K562 (cell line): ENCODE measurements around the gene ROM1. TPM values are rescaled to one million over a fixed set of nuclear protein-coding genes. Genes with fewer than 3 reads are reported as not detected.

Experiments
- ARID2 ChIP-seq: fragments of 450-650 bp; IDR thresholded peaks from 2 replicates; pipeline ENCODE4 v1.6.1; 2017; ENCODE audit warnings: antibody characterized with exemption, mild to moderate bottlenecking
- BRD9 ChIP-seq: fragments of 450-650 bp; IDR thresholded peaks from 2 replicates; pipeline ENCODE4 v1.6.1; 2018; ENCODE audit warnings: low read depth; ENCODE audit not compliant: partially characterized antibody
- CAMTA2 ChIP-seq: fragments of 250-450 bp; sonication (Bioruptor Pico); conservative IDR thresholded peaks from 2 replicates; pipeline ENCODE4 v1.5.1; 2022
- CC2D1A ChIP-seq: fragments of 450-650 bp; IDR thresholded peaks from 2 replicates; pipeline ENCODE4 v1.6.1; 2017; ENCODE audit warnings: mild to moderate bottlenecking
- CHD2 ChIP-seq: IDR thresholded peaks from 2 replicates; pipeline ENCODE4 v1.6.1; 2011; ENCODE audit warnings: low read depth, low read length
- CREB1 ChIP-seq, 2 experiments: sonication (generic) in 1 of 2; formaldehyde crosslinking in 1 of 2; IDR thresholded peaks; 2 replicates each; pipeline versions ENCODE4 v1.6.1 to v1.8.0; 2012 to 2022; ENCODE audit warnings: inconsistent platforms in 1 of 2, mild to moderate bottlenecking in 1 of 2, missing genetic modification reagents in 1 of 2, moderate library complexity in 1 of 2
- FIP1L1 ChIP-seq: fragments of 200-400 bp; formaldehyde crosslinking; IDR thresholded peaks from 2 replicates; pipeline ENCODE4 v1.6.1; 2018; ENCODE audit warnings: mild to moderate bottlenecking, low read depth, low read length; ENCODE audit not compliant: poor library complexity, severe bottlenecking
- FUS ChIP-seq: fragments of 200-400 bp; formaldehyde crosslinking; optimal IDR thresholded peaks from 2 replicates; pipeline ENCODE3; 2017; ENCODE audit warnings: low read depth, low read length
- KAT2B ChIP-seq: IDR thresholded peaks from one replicate; pipeline ENCODE4 v1.6.1; 2012; ENCODE audit warnings: low read depth, mild to moderate bottlenecking, control low read depth, inconsistent platforms, low read length, moderate library complexity
- KDM2B ChIP-seq: fragments of 250-450 bp; sonication (Bioruptor Pico); IDR thresholded peaks from 2 replicates; pipeline ENCODE4 v1.8.0; 2021; ENCODE audit warnings: mild to moderate bottlenecking, moderate library complexity
- MYNN ChIP-seq, 2 experiments: sonication (generic); formaldehyde crosslinking in 1 of 2; IDR thresholded peaks; 2 replicates each; pipeline versions ENCODE4 v1.5.0 to v1.6.1; 2016 to 2020; ENCODE audit warnings: antibody characterized with exemption in 1 of 2, missing genetic modification reagents in 1 of 2
- NFYB ChIP-seq: IDR thresholded peaks from 2 replicates; pipeline ENCODE4 v1.6.1; 2011; ENCODE audit warnings: mild to moderate bottlenecking, moderate library complexity; ENCODE audit not compliant: insufficient read length; ENCODE audit errors: extremely low read depth
- POLR2B ChIP-seq: fragments of 450-650 bp; IDR thresholded peaks from 2 replicates; pipeline ENCODE4 v1.6.1; 2018; ENCODE audit warnings: low read depth; ENCODE audit not compliant: partially characterized antibody
- PRPF4 ChIP-seq: fragments of 200-400 bp; formaldehyde crosslinking; IDR thresholded peaks from one replicate; pipeline ENCODE4 v1.6.1; 2017; ENCODE audit warnings: low read length, low read depth, mild to moderate bottlenecking; ENCODE audit not compliant: insufficient read depth, poor library complexity, severe bottlenecking
- PURB ChIP-seq: sonication (generic); formaldehyde crosslinking; IDR thresholded peaks from 2 replicates; pipeline ENCODE4 v1.9.0; 2021; ENCODE audit warnings: low read depth, mild to moderate bottlenecking, missing genetic modification reagents
- RBM15 ChIP-seq: fragments of 200-400 bp; formaldehyde crosslinking; IDR thresholded peaks from 2 replicates; pipeline ENCODE4 v1.6.1; 2018; ENCODE audit warnings: mild to moderate bottlenecking, low read length, moderate library complexity; ENCODE audit not compliant: insufficient read depth
- RFX1 ChIP-seq: fragments of 450-650 bp; IDR thresholded peaks from 2 replicates; pipeline ENCODE4 v1.6.1; 2016; ENCODE audit warnings: mild to moderate bottlenecking, moderate library complexity
- RUNX1 ChIP-seq: sonication (generic); IDR thresholded peaks from 2 replicates; pipeline ENCODE4 v1.6.1; 2016; ENCODE audit warnings: antibody characterized with exemption, low read depth
- SLC30A9 ChIP-seq: fragments of 250-450 bp; sonication (Bioruptor Pico); IDR thresholded peaks from 2 replicates; pipeline ENCODE4 v1.8.0; 2022; ENCODE audit warnings: mild to moderate bottlenecking, moderate library complexity
- XRCC3 ChIP-seq: fragments of 450-650 bp; IDR thresholded peaks from 2 replicates; pipeline ENCODE4 v1.6.1; 2017; ENCODE audit warnings: mild to moderate bottlenecking, moderate library complexity
- ZNF277 ChIP-seq: fragments of 250-450 bp; sonication (Bioruptor Pico); IDR thresholded peaks from 2 replicates; pipeline ENCODE4 v1.8.0; 2022; ENCODE audit warnings: inconsistent platforms, mild to moderate bottlenecking, moderate library complexity, borderline replicate concordance
- ZNF280B ChIP-seq: fragments of 250-450 bp; sonication (Bioruptor Pico); IDR thresholded peaks from 2 replicates; pipeline ENCODE4 v1.5.1; 2021; ENCODE audit warnings: mild to moderate bottlenecking
- polyA plus RNA-seq, 8 experiments: library from polyadenylated mRNA; depleted of rRNA in 4 of 8; stranded (reverse) in 5 of 8; unstranded in 3 of 8; fragments of >200 nt; fragmentation: Nextera tagmentation in 2 of 8; fragmentation: Illumina TruSeq in 1 of 8; extraction: Ambion mirVana in 2 of 8; extraction: Trizol in 1 of 8; gene quantifications; 2 replicates each; pipeline versions ENCODE4 v1.2.1 to v1.2.3, GENCODE V29; 2011 to 2014; ENCODE audit warnings: inconsistent platforms in 1 of 8, missing spikeins in 1 of 8
- total RNA-seq, 7 experiments: library from RNA; depleted of rRNA in 6 of 7; stranded (reverse); fragments of >200 nt in 6 of 7; fragmentation: Illumina TruSeq in 2 of 7; extraction: Trizol in 2 of 7; gene quantifications; 2 replicates each; pipeline versions ENCODE4 v1.2.1 to v1.2.3, GENCODE V29; 2011 to 2021; ENCODE audit warnings: low replicate concordance in 1 of 7
- TF ChIP-seq, protein P1 (sequence below): fragments of 250-450 bp; sonication (Bioruptor Pico); IDR thresholded peaks from 2 replicates; pipeline ENCODE4 v1.4.0; 2020; ENCODE audit warnings: mild to moderate bottlenecking, moderate library complexity

The ROM1 gene
- total and polyA plus RNA-seq, 9 of the 15 experiments (the other 6 are each of a cell fraction or from before 2014, with no cell fraction given) = 0.75 to 4.0 (median 2.6) TPM

GRCh38 chr11:62591448-62592145, 21.5 kb upstream of the ROM1 start, which contains the start of gene TUT1 (continued):
- TF ChIP-seq ZNF280B (no peak), CREB1 (IDR thresholded peaks at IDR 0.05) (peak; percentile 95), CREB1 (CRISPR knock-in tag; IDR thresholded peaks at IDR 0.05) (peak; percentile 97), PURB (CRISPR knock-in tag) (no peak), MYNN (IDR thresholded peaks at IDR 0.05) (no peak; the same call in 1 of the 2 replicates), MYNN (CRISPR knock-in tag; IDR thresholded peaks at IDR 0.05) (no peak), FIP1L1 (no peak), XRCC3 (no peak), CC2D1A (peak; percentile 34; the same call in 1 of the 2 replicates), KDM2B (CRISPR knock-in tag) (no peak), FUS (no peak), NFYB (peak; percentile 73), SLC30A9 (CRISPR knock-in tag) (no peak), RFX1 (peak; percentile 45; the same call in 1 of the 2 replicates), ARID2 (no peak), KAT2B (no peak), RUNX1 (no peak), BRD9 (no peak), PRPF4 (no peak), CHD2 (peak; percentile 59; the same call in 1 of the 2 replicates), POLR2B (peak; percentile 93), ZNF277 (CRISPR knock-in tag) (no peak), CAMTA2 (CRISPR knock-in tag) (no peak), RBM15 (no peak)
- TF ChIP-seq, protein P1, sequence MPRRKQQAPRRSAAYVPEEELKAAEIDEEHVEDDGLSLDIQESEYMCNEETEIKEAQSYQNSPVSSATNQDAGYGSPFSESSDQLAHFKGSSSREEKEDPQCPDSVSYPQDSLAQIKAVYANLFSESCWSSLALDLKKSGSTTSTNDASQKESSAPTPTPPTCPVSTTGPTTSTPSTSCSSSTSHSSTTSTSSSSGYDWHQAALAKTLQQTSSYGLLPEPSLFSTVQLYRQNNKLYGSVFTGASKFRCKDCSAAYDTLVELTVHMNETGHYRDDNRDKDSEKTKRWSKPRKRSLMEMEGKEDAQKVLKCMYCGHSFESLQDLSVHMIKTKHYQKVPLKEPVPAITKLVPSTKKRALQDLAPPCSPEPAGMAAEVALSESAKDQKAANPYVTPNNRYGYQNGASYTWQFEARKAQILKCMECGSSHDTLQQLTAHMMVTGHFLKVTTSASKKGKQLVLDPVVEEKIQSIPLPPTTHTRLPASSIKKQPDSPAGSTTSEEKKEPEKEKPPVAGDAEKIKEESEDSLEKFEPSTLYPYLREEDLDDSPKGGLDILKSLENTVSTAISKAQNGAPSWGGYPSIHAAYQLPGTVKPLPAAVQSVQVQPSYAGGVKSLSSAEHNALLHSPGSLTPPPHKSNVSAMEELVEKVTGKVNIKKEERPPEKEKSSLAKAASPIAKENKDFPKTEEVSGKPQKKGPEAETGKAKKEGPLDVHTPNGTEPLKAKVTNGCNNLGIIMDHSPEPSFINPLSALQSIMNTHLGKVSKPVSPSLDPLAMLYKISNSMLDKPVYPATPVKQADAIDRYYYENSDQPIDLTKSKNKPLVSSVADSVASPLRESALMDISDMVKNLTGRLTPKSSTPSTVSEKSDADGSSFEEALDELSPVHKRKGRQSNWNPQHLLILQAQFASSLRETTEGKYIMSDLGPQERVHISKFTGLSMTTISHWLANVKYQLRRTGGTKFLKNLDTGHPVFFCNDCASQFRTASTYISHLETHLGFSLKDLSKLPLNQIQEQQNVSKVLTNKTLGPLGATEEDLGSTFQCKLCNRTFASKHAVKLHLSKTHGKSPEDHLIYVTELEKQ = no peak
